ENCODE measurements around the gene AUTS2.

Gene AUTS2

DNA sequence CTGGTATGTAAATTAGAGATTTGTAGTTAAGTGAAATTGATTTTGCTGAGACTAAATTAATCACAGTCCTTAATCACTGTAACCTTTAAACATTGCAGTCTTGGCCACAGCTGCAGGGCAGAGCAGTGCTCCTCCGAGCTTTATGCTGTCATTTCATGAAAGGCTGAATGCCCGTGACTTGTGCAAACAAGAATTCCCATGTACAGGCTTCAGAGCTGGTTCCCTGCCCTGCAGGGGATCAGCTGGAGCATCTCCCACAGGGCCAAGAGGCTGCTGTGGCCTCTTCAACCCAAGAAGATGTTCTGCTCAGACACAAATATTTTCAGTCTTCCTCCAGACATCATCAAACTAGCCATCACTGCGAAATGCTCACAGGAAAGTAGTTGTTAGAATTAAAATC lies 419.1 kb downstream of the AUTS2 start:
- no peak overlapping the region for H3K4me3 ChIP-seq (ENCODE audit: low read length, poor library complexity, severe bottlenecking)
- H3K4me2 ChIP-seq (ENCODE audit: low read depth, low read length, poor library complexity, severe bottlenecking), result no peak overlapping the region
- H3K4me1 ChIP-seq (ENCODE audit: insufficient read depth, low read length, poor library complexity, severe bottlenecking), result peaks cover 12% of the 10 kb centered on the region
- no peak overlapping the region for H3K9ac ChIP-seq (ENCODE audit: low read depth, low read length, poor library complexity, severe bottlenecking)
- H3K27me3 ChIP-seq (ENCODE audit: insufficient read depth, low read length, poor library complexity, severe bottlenecking), result no peaks in the 10 kb centered on the region
- H2AFZ ChIP-seq (ENCODE audit: low read length), result no peak overlapping the region
- H3F3A ChIP-seq (ENCODE audit: low read depth), result no peaks in the 10 kb centered on the region
- peaks cover 3% of the 10 kb centered on the region for H3K79me2 ChIP-seq (ENCODE audit: insufficient read depth, low read length)
- TF ChIP-seq, protein P1, sequence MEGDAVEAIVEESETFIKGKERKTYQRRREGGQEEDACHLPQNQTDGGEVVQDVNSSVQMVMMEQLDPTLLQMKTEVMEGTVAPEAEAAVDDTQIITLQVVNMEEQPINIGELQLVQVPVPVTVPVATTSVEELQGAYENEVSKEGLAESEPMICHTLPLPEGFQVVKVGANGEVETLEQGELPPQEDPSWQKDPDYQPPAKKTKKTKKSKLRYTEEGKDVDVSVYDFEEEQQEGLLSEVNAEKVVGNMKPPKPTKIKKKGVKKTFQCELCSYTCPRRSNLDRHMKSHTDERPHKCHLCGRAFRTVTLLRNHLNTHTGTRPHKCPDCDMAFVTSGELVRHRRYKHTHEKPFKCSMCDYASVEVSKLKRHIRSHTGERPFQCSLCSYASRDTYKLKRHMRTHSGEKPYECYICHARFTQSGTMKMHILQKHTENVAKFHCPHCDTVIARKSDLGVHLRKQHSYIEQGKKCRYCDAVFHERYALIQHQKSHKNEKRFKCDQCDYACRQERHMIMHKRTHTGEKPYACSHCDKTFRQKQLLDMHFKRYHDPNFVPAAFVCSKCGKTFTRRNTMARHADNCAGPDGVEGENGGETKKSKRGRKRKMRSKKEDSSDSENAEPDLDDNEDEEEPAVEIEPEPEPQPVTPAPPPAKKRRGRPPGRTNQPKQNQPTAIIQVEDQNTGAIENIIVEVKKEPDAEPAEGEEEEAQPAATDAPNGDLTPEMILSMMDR (conservative IDR thresholded peaks at IDR 0.05; ENCODE audit: low read length), result no peak
- no peak for TF ChIP-seq EZH2phosphoT487 (IDR thresholded peaks at IDR 0.05; ENCODE audit: borderline replicate concordance)
- H3K9me3 ChIP-seq (ENCODE audit: insufficient read depth, low read depth, low read length), result no peaks in the 10 kb centered on the region
- no peaks in the 10 kb centered on the region for H3K36me3 ChIP-seq (ENCODE audit: insufficient read depth, low read length)
- H3K9me2 ChIP-seq (replicated peaks; ENCODE audit: low read depth, low read length), result no peaks in the 10 kb centered on the region
- H4K20me1 ChIP-seq (ENCODE audit: insufficient read depth, low read length, poor library complexity, severe bottlenecking), result no peaks in the 10 kb centered on the region

GRCh38 chr7:70018700-70019099 lies 420.4 kb downstream of the AUTS2 start:
- no peaks in the 10 kb centered on the region for H4K20me1 ChIP-seq (ENCODE audit: insufficient read depth, low read length, poor library complexity, severe bottlenecking)
- H3F3A ChIP-seq (ENCODE audit: low read depth), result no peaks in the 10 kb centered on the region
- H3K36me3 ChIP-seq (ENCODE audit: insufficient read depth, low read length), result no peaks in the 10 kb centered on the region
- H3K4me3 ChIP-seq (ENCODE audit: low read length, poor library complexity, severe bottlenecking), result no peak overlapping the region
- peaks cover 12% of the 10 kb centered on the region for H3K4me1 ChIP-seq (ENCODE audit: insufficient read depth, low read length, poor library complexity, severe bottlenecking)
- H3K27me3 ChIP-seq (ENCODE audit: insufficient read depth, low read length, poor library complexity, severe bottlenecking), result no peaks in the 10 kb centered on the region
- peaks cover 3% of the 10 kb centered on the region for H3K79me2 ChIP-seq (ENCODE audit: insufficient read depth, low read length)
- TF ChIP-seq EZH2phosphoT487 (IDR thresholded peaks at IDR 0.05; ENCODE audit: borderline replicate concordance), result no peak
- TF ChIP-seq, protein P1 (conservative IDR thresholded peaks at IDR 0.05; ENCODE audit: low read length), result no peak
- no peak overlapping the region for H2AFZ ChIP-seq (ENCODE audit: low read length)
- no peak overlapping the region for H3K9ac ChIP-seq (ENCODE audit: low read depth, low read length, poor library complexity, severe bottlenecking)
- no peaks in the 10 kb centered on the region for H3K9me3 ChIP-seq (ENCODE audit: insufficient read depth, low read depth, low read length)
- H3K9me2 ChIP-seq (replicated peaks; ENCODE audit: low read depth, low read length), result no peaks in the 10 kb centered on the region
- no peak overlapping the region for H3K4me2 ChIP-seq (ENCODE audit: low read depth, low read length, poor library complexity, severe bottlenecking)

- no peak overlapping the region for H3K4me2 ChIP-seq (ENCODE audit: low read depth, low read length, poor library complexity, severe bottlenecking)
- peaks cover 10% of the 10 kb centered on the region for H4K20me1 ChIP-seq (ENCODE audit: insufficient read depth, low read length, poor library complexity, severe bottlenecking)
- no peaks in the 10 kb centered on the region for H3K9me3 ChIP-seq (ENCODE audit: insufficient read depth, low read depth, low read length)
These were observed 429.6 kb downstream of the AUTS2 start for GRCh38 chr7:70027867-70028266.

More at GRCh38 chr7:70027867-70028266, 429.6 kb downstream of the AUTS2 start:
- no peaks in the 10 kb centered on the region for H3K36me3 ChIP-seq (ENCODE audit: insufficient read depth, low read length)
- H3K79me2 ChIP-seq (ENCODE audit: insufficient read depth, low read length), result peaks cover 21% of the 10 kb centered on the region
- no peak overlapping the region for H3K4me3 ChIP-seq (ENCODE audit: low read length, poor library complexity, severe bottlenecking)
- no peaks in the 10 kb centered on the region for H3F3A ChIP-seq (ENCODE audit: low read depth)
- H3K9ac ChIP-seq (ENCODE audit: low read depth, low read length, poor library complexity, severe bottlenecking), result no peak overlapping the region
- no peak overlapping the region for H2AFZ ChIP-seq (ENCODE audit: low read length)
- H3K4me1 ChIP-seq (ENCODE audit: insufficient read depth, low read length, poor library complexity, severe bottlenecking), result peaks cover 32% of the 10 kb centered on the region
- no peak for TF ChIP-seq EZH2phosphoT487 (IDR thresholded peaks at IDR 0.05; ENCODE audit: borderline replicate concordance)
- TF ChIP-seq, protein P1 (conservative IDR thresholded peaks at IDR 0.05; ENCODE audit: low read length), result no peak
- H3K9me2 ChIP-seq (replicated peaks; ENCODE audit: low read depth, low read length), result no peaks in the 10 kb centered on the region
- H3K27me3 ChIP-seq (ENCODE audit: insufficient read depth, low read length, poor library complexity, severe bottlenecking), result no peaks in the 10 kb centered on the region
